GM12878 (cell line): ENCODE data around the gene CLIC5. TPM values are rescaled to one million over a fixed set of nuclear protein-coding genes. Genes with fewer than 3 reads are reported as not detected.

Source experiments
- CHD2 ChIP-seq: IDR thresholded peaks from 2 replicates; pipeline ENCODE4 v1.6.1; 2011; ENCODE audit warnings: low read depth, low read length, improper control_type of control experiment, borderline replicate concordance
- CREB1 ChIP-seq: IDR thresholded peaks from 2 replicates; pipeline ENCODE4 v1.6.1; 2012; ENCODE audit warnings: low read depth, mild to moderate bottlenecking, inconsistent platforms
- EED ChIP-seq: sonication (generic); IDR thresholded peaks from 2 replicates; pipeline ENCODE4 v1.6.1; 2016; ENCODE audit warnings: antibody characterized with exemption, low read depth
- polyA plus RNA-seq, 11 experiments: library from polyadenylated mRNA; depleted of rRNA in 4 of 11; unstranded in 6 of 11; stranded (reverse) in 5 of 11; fragments of >200 nt; fragmentation: Nextera tagmentation in 4 of 11; fragmentation: Illumina TruSeq in 1 of 11; extraction: Ambion mirVana in 4 of 11; extraction: Trizol in 1 of 11; gene quantifications; 1 replicate in 1 of 11; 2 replicates in 10 of 11; pipeline versions ENCODE4 v1.2.1 to v1.2.3, GENCODE V29; 2011 to 2016; ENCODE audit warnings: inconsistent platforms in 2 of 11, missing spikeins in 2 of 11, low read depth in 1 of 11
- total RNA-seq, 4 experiments: library from RNA; depleted of rRNA in 3 of 4; stranded (reverse); fragments of >200 nt in 3 of 4; fragmentation: Illumina TruSeq in 1 of 4; extraction: Trizol in 1 of 4; gene quantifications; 2 replicates each; pipeline versions ENCODE4 v1.2.1 to v1.2.3, GENCODE V29; 2013 to 2021
- TF ChIP-seq, protein P1 (sequence below): fragments of 450-650 bp; IDR thresholded peaks from 2 replicates; pipeline ENCODE4 v1.6.1; 2018; ENCODE audit warnings: borderline replicate concordance, mild to moderate bottlenecking; ENCODE audit not compliant: partially characterized antibody
- TF ChIP-seq, protein P2 (sequence below): fragments of 150-350 bp; IDR thresholded peaks from 2 replicates; pipeline ENCODE4 v1.6.1; 2016; ENCODE audit warnings: low read depth, low read length
- TF ChIP-seq, protein P3 (sequence below): IDR thresholded peaks from 2 replicates; pipeline ENCODE4 v1.6.1; 2011; ENCODE audit warnings: low read depth, low read length, improper control_type of control experiment, borderline replicate concordance

Gene CLIC5
- total and polyA plus RNA-seq, 10 of the 15 experiments (the other 5 are each of a cell fraction or from before 2014, with no cell fraction given): 0.01 to 0.08 (median 0.02) TPM; not detected in 7

DNA sequence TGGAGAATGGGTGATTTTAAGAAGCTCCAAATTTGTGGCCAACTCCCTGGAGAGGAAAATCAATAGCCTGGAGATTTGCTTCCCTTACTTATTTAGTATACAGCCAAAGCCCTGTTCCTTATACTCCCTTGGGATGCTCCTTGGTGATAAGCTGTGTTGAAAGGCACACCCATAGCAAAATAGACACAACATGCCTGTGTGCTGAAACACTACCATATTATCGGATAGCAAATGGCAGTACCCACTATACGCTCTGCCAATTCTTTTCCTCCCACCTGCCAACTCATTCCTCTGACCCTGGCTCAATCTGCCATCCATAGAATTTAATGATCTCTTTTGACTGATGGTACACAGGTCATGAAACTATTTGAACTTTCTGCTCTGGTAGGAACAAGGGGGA, 98.2 kb downstream of the CLIC5 start (continued):
- TF ChIP-seq, protein P1, sequence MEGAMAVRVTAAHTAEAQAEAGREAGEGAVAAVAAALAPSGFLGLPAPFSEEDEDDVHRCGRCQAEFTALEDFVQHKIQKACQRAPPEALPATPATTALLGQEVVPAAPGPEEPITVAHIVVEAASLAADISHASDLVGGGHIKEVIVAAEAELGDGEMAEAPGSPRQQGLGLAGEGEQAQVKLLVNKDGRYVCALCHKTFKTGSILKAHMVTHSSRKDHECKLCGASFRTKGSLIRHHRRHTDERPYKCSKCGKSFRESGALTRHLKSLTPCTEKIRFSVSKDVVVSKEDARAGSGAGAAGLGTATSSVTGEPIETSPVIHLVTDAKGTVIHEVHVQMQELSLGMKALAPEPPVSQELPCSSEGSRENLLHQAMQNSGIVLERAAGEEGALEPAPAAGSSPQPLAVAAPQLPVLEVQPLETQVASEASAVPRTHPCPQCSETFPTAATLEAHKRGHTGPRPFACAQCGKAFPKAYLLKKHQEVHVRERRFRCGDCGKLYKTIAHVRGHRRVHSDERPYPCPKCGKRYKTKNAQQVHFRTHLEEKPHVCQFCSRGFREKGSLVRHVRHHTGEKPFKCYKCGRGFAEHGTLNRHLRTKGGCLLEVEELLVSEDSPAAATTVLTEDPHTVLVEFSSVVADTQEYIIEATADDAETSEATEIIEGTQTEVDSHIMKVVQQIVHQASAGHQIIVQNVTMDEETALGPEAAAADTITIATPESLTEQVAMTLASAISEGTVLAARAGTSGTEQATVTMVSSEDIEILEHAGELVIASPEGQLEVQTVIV: no peak
- TF ChIP-seq EED (no peak), CHD2 (no peak), CREB1 (no peak)
- TF ChIP-seq, protein P2, sequence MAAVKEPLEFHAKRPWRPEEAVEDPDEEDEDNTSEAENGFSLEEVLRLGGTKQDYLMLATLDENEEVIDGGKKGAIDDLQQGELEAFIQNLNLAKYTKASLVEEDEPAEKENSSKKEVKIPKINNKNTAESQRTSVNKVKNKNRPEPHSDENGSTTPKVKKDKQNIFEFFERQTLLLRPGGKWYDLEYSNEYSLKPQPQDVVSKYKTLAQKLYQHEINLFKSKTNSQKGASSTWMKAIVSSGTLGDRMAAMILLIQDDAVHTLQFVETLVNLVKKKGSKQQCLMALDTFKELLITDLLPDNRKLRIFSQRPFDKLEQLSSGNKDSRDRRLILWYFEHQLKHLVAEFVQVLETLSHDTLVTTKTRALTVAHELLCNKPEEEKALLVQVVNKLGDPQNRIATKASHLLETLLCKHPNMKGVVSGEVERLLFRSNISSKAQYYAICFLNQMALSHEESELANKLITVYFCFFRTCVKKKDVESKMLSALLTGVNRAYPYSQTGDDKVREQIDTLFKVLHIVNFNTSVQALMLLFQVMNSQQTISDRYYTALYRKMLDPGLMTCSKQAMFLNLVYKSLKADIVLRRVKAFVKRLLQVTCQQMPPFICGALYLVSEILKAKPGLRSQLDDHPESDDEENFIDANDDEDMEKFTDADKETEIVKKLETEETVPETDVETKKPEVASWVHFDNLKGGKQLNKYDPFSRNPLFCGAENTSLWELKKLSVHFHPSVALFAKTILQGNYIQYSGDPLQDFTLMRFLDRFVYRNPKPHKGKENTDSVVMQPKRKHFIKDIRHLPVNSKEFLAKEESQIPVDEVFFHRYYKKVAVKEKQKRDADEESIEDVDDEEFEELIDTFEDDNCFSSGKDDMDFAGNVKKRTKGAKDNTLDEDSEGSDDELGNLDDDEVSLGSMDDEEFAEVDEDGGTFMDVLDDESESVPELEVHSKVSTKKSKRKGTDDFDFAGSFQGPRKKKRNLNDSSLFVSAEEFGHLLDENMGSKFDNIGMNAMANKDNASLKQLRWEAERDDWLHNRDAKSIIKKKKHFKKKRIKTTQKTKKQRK: no peak
- TF ChIP-seq, protein P3, sequence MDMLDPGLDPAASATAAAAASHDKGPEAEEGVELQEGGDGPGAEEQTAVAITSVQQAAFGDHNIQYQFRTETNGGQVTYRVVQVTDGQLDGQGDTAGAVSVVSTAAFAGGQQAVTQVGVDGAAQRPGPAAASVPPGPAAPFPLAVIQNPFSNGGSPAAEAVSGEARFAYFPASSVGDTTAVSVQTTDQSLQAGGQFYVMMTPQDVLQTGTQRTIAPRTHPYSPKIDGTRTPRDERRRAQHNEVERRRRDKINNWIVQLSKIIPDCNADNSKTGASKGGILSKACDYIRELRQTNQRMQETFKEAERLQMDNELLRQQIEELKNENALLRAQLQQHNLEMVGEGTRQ: no peak
